HG02884 (cell line): ENCODE results near the gene SRSF2.
"Not testable (repeated sequence)": the region's sequence is repeated elsewhere in the genome, so short reads cannot be mapped to it uniquely, and the experiment has no call there.

ENCODE experiments used
- ATAC-seq: cut with Tn5 transposase; IDR thresholded peaks from one replicate; pipeline ENCODE4 v1.9.1; 2021; ENCODE audit warnings: mild to moderate bottlenecking, moderate library complexity; ENCODE audit not compliant: unreplicated experiment

The SRSF2 gene

GRCh38 chr17:76739568-76740115 lies 2.5 kb upstream of the SRSF2 start:
- not testable (repeated sequence) for ATAC-seq

- ATAC-seq = no peak
These were observed 1.3 kb upstream of the SRSF2 start for GRCh38 chr17:76738468-76738850.

GRCh38 chr17:76737676-76738467 lies 741 bp upstream of the SRSF2 start, which contains the start of gene MFSD11:
MFSD11 (plus strand) TSS chr17:76738119; CDS start chr17:76738353, 234 bp downstream.
- ATAC-seq = peak; percentile 51

GRCh38 chr17:76736349-76737081 lies 616 bp downstream of the SRSF2 start:
- no peak for ATAC-seq

GRCh38 chr17:76735586-76736348 lies 1.4 kb downstream of the SRSF2 start:
- ATAC-seq = no peak

GRCh38 chr17:76735006-76735405 lies 2.1 kb downstream of the SRSF2 start:
- ATAC-seq = no peak

- no peak for ATAC-seq
These were observed 2.9 kb downstream of the SRSF2 start for GRCh38 chr17:76734080-76734840.

GRCh38 chr17:76733618-76733957 lies 3.5 kb downstream of the SRSF2 start:
- ATAC-seq = no peak

GRCh38 chr17:76732734-76733617 lies 4.2 kb downstream of the SRSF2 start:
- no peak for ATAC-seq

- ATAC-seq = not testable (repeated sequence)
These were observed 5.1 kb downstream of the SRSF2 start for GRCh38 chr17:76731800-76732733.

- no peak for ATAC-seq
These were observed 9.2 kb downstream of the SRSF2 start for GRCh38 chr17:76727745-76728456.

GRCh38 chr17:76726776-76727718 lies 10.1 kb downstream of the SRSF2 start, which contains the start of gene METTL23:
METTL23 (plus strand) TSS chr17:76726839; CDS start chr17:76729711, 2,872 bp downstream.
- ATAC-seq = peak; percentile 48

- peak; percentile 59 for ATAC-seq
These were observed 10.8 kb downstream of the SRSF2 start, which contains the start of gene JMJD6 for GRCh38 chr17:76726231-76726775. JMJD6 (minus strand) TSS chr17:76726606; CDS start chr17:76726475, 131 bp downstream.

GRCh38 chr17:76725580-76726230 lies 11.4 kb downstream of the SRSF2 start:
- ATAC-seq = peak; percentile 15

GRCh38 chr17:76723812-76724211 lies 13.3 kb downstream of the SRSF2 start:
- ATAC-seq = no peak

GRCh38 chr17:76722977-76723376 lies 14.2 kb downstream of the SRSF2 start:
- not testable (repeated sequence) for ATAC-seq
